Spleen (tissue), 11 donors: Measurements from ENCODE around the gene BEND3. TPM values are rescaled to one million over a fixed set of nuclear protein-coding genes. Genes with fewer than 3 reads are reported as not detected.

Experiments
- DNase-seq: peaks from one replicate; pipeline ENCODE4 v3.0.0-alpha.2; 2020
- H3K27ac ChIP-seq, 8 donors: fragments of 200-600 bp; sonication (generic) in 7 of 8; 1 replicate in 4 of 8; 2 replicates in 4 of 8; pipeline versions ENCODE4 v1.5.0 to v1.8.0; 2016 to 2021; ENCODE audit warnings: inconsistent platforms in 4 of 8, mild to moderate bottlenecking in 4 of 8, moderate library complexity in 1 of 8
- H3K27me3 ChIP-seq, 7 donors: fragments of 200-600 bp; sonication (generic) in 6 of 7; replicated peaks in 1 of 7; 1 replicate in 4 of 7; 2 replicates in 3 of 7; pipeline versions ENCODE4 v1.5.0 to v1.8.0; 2016 to 2021; ENCODE audit warnings: inconsistent platforms in 3 of 7, mild to moderate bottlenecking in 1 of 7
- H3K36me3 ChIP-seq, 6 donors: fragments of 200-600 bp; sonication (generic) in 5 of 6; 1 replicate in 4 of 6; 2 replicates in 2 of 6; pipeline versions ENCODE4 v1.5.0 to v1.8.0; 2016 to 2021; ENCODE audit warnings: inconsistent platforms in 2 of 6
- H3K4me1 ChIP-seq, 6 donors: fragments of 200-600 bp; sonication (generic) in 5 of 6; 1 replicate in 3 of 6; 2 replicates in 3 of 6; pipeline versions ENCODE4 v1.5.0 to v1.8.0; 2016 to 2021; ENCODE audit warnings: inconsistent platforms in 3 of 6
- H3K4me3 ChIP-seq, 8 donors: fragments of 200-600 bp; sonication (generic) in 7 of 8; 1 replicate in 4 of 8; 2 replicates in 4 of 8; pipeline versions ENCODE4 v1.5.0 to v1.8.0; 2016 to 2021; ENCODE audit warnings: inconsistent platforms in 4 of 8, mild to moderate bottlenecking in 4 of 8, moderate library complexity in 2 of 8
- H3K9me3 ChIP-seq, 8 donors: fragments of 200-600 bp; sonication (generic) in 7 of 8; 1 replicate in 4 of 8; 2 replicates in 4 of 8; pipeline versions ENCODE4 v1.5.0 to v1.8.0; 2016 to 2021; ENCODE audit warnings: inconsistent platforms in 4 of 8
- POLR2A ChIP-seq, 3 donors: fragments of 450-650 bp; IDR thresholded peaks; one replicate each; pipeline ENCODE4 v1.5.1; 2017; ENCODE audit warnings: antibody characterized with exemption in 3 of 3, mild to moderate bottlenecking in 1 of 3
- POLR2AphosphoS5 ChIP-seq, 3 donors: sonication (generic); formaldehyde crosslinking; IDR thresholded peaks; one replicate each; pipeline ENCODE4 v1.5.1; 2017; ENCODE audit warnings: antibody characterized with exemption in 3 of 3
- WGBS, 5 donors: extraction: QIAGEN DNeasy Blood & Tissue Kit in 3 of 5; methylation state at CpG; one replicate each; pipeline versions ENCODE4 v1.1.5 to v1.1.7; 2013 to 2018; 5-methylcytosine and 5-hydroxymethylcytosine counted together
- intact Hi-C: fragments of 100-400 bp; cut with DNase I; formaldehyde crosslinking; loops from one replicate; pipeline ENCODE4 v1.15.0; 2023; ENCODE audit warnings: low total_unique reads
- polyA plus RNA-seq, 3 donors: library from polyadenylated mRNA; stranded (reverse); fragments of 200-250 nt; gene quantifications; one replicate each; pipeline ENCODE4 v1.2.1, GENCODE V29; 2013
- total RNA-seq, 7 donors: library from RNA; depleted of rRNA in 3 of 7; stranded (reverse); fragments of >200 nt in 3 of 7; fragmentation: NEBNext Ultra II Directional in 4 of 7; extraction: Animal tissue kit (Norgen Biotek cat#: 25700) in 4 of 7; gene quantifications; one replicate each; pipeline versions ENCODE4 v1.1.0 to v1.2.1, GENCODE V29; 2016 to 2021
- TF ChIP-seq, protein P1 (sequence below), 11 experiments: fragments of 200-600 bp in 7 of 11; fragments of 450-650 bp in 4 of 11; sonication (generic) in 4 of 11; IDR thresholded peaks in 8 of 11; conservative IDR thresholded peaks in 3 of 11; 1 replicate in 7 of 11; 2 replicates in 4 of 11; pipeline versions ENCODE4 v1.4.0 to v1.8.0; 2016 to 2021; ENCODE audit warnings: antibody characterized with exemption in 11 of 11, inconsistent platforms in 4 of 11, mild to moderate bottlenecking in 1 of 11
- donor health status: healthy with polysubstance abuse.
- donor health status: DM: no; HTN: no; CAD: no; lungs with moderate emphysema.
- donor health status: DM: no; HTN: no; CAD: no.
- donor health status: Bipolar disorder and iron deficiency.
- donor health status: healthy.
- donor health status: DM: no; HTN: no; CAD: no.
- donor health status: DM: yes; HTN: yes; CAD: no.

The BEND3 gene
- total and polyA plus RNA-seq, 10 donors, result 0.37 to 2.6 (median 2.1) TPM

DNA sequence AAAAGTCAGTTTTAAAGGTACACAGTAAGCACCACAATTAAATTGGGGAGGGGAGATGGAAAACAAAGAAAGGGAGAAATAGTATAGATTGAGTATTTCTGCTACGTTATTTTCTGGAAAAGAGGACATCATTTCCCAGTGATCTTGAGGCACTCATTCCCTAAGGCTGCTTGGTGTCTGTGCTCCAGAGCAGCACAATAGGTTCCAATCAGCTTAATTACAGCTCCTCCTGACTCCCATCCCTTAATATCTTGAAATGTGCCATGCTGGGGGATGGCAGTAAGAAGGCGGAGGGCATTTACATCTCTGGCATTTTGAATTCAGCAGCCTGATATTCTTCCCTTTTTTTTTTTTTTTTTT lies 39.5 kb upstream of the BEND3 start:
- Histone ChIP-seq H3K4me1 (peaks cover 0 to 11% (median 0%) of the 10 kb centered on the region in 6 donors), H3K9me3 (no peaks in the 10 kb centered on the region), H3K27me3 (no peaks in the 10 kb centered on the region), H3K4me3 (no peak overlapping the region), H3K27ac (no peak overlapping the region), H3K36me3 (peaks cover 0 to 6% (median 0%) of the 10 kb centered on the region in 6 donors)
- TF ChIP-seq, protein P1, sequence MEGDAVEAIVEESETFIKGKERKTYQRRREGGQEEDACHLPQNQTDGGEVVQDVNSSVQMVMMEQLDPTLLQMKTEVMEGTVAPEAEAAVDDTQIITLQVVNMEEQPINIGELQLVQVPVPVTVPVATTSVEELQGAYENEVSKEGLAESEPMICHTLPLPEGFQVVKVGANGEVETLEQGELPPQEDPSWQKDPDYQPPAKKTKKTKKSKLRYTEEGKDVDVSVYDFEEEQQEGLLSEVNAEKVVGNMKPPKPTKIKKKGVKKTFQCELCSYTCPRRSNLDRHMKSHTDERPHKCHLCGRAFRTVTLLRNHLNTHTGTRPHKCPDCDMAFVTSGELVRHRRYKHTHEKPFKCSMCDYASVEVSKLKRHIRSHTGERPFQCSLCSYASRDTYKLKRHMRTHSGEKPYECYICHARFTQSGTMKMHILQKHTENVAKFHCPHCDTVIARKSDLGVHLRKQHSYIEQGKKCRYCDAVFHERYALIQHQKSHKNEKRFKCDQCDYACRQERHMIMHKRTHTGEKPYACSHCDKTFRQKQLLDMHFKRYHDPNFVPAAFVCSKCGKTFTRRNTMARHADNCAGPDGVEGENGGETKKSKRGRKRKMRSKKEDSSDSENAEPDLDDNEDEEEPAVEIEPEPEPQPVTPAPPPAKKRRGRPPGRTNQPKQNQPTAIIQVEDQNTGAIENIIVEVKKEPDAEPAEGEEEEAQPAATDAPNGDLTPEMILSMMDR (IDR thresholded peaks at IDR 0.05 in 8 of 11, conservative IDR thresholded peaks at IDR 0.05 in 3 of 11), result no peak
- TF ChIP-seq POLR2AphosphoS5 (IDR thresholded peaks at IDR 0.05) (no peak), POLR2A (IDR thresholded peaks at IDR 0.05) (no peak)
- 76 to 91% (median 81%) methylated on average over 2 of the region's 2 CpGs for WGBS, 5 donors
- intact Hi-C loops, result no loop called here
- DNase-seq, result no peak

- DNase-seq, result no peak
- peaks cover 0 to 11% (median 0%) of the 10 kb centered on the region in 6 donors for H3K4me1 ChIP-seq
- H3K27me3 ChIP-seq, result no peaks in the 10 kb centered on the region
- no peak overlapping the region for H3K27ac ChIP-seq
- TF ChIP-seq, protein P1 (IDR thresholded peaks at IDR 0.05 in 8 of 11, conservative IDR thresholded peaks at IDR 0.05 in 3 of 11), result no peak
- TF ChIP-seq POLR2A (IDR thresholded peaks at IDR 0.05), result no peak
- TF ChIP-seq POLR2AphosphoS5 (IDR thresholded peaks at IDR 0.05), result no peak
- intact Hi-C loops, result no loop called here
- WGBS, 5 donors, result 64 to 74% (median 70%) methylated on average over 12 of the region's 12 CpGs
- H3K4me3 ChIP-seq, result no peak overlapping the region
- no peaks in the 10 kb centered on the region for H3K9me3 ChIP-seq
- H3K36me3 ChIP-seq, result peaks cover 0 to 8% (median 0%) of the 10 kb centered on the region in 6 donors
These were observed 39.0 kb upstream of the BEND3 start for GRCh38 chr6:107154131-107154800.

GRCh38 chr6:107152638-107153430 lies 37.5 kb upstream of the BEND3 start:
- WGBS, 5 donors, result 92 to 96% (median 93%) methylated on average over 8 of the region's 8 CpGs
- TF ChIP-seq POLR2AphosphoS5 (IDR thresholded peaks at IDR 0.05) (no peak), POLR2A (IDR thresholded peaks at IDR 0.05) (no peak)
- TF ChIP-seq, protein P1 (IDR thresholded peaks at IDR 0.05 in 8 of 11, conservative IDR thresholded peaks at IDR 0.05 in 3 of 11), result no peak
- DNase-seq, result no peak

DNA sequence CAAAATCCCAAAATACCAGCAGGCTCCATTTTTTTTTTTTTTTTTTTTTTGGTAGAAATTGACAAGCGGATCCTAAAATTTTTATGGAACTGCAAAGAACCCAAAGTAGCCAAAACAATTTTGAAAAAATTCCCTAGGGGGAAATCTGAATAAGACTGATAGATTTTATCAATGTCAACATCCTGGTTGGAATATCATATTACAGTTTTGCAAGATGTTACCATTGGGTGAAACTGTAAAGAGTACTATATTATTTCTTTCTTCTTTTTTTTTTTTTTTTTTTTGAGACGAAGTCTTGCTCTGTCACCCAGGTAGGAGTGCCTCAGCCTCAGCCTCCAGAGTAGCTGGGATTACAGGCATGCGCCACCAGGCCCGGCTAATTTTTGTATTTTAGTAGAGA lies 29.4 kb upstream of the BEND3 start:
- intact Hi-C loops, result no loop called here
- H3K4me1 ChIP-seq, result no peaks in the 10 kb centered on the region
- H3K4me3 ChIP-seq, result no peak overlapping the region
- no peak for DNase-seq
- no peak overlapping the region for H3K27ac ChIP-seq
- TF ChIP-seq POLR2AphosphoS5 (IDR thresholded peaks at IDR 0.05), result no peak
- no peak for TF ChIP-seq POLR2A (IDR thresholded peaks at IDR 0.05)
- no peaks in the 10 kb centered on the region for H3K27me3 ChIP-seq
- WGBS, 5 donors, result 88 to 96% (median 93%) methylated on average over 4 of the region's 4 CpGs
- peaks cover 0 to 8% (median 0%) of the 10 kb centered on the region in 6 donors for H3K36me3 ChIP-seq
- no peaks in the 10 kb centered on the region for H3K9me3 ChIP-seq

More at GRCh38 chr6:107152638-107153430, 37.5 kb upstream of the BEND3 start:
- H3K27ac ChIP-seq, result no peak overlapping the region
- no peaks in the 10 kb centered on the region for H3K27me3 ChIP-seq
- intact Hi-C loops, result no loop called here
- no peaks in the 10 kb centered on the region for H3K9me3 ChIP-seq
- H3K36me3 ChIP-seq, result peaks cover 0 to 14% (median 0%) of the 10 kb centered on the region in 6 donors
- peaks cover 0 to 11% (median 0%) of the 10 kb centered on the region in 6 donors for H3K4me1 ChIP-seq
- H3K4me3 ChIP-seq, result no peak overlapping the region
